Measurements from ENCODE around the gene KCNIP4.

- TF ChIP-seq EZH2 (IDR thresholded peaks at IDR 0.05) (no peak), POLR2AphosphoS5 (IDR thresholded peaks at IDR 0.05; ENCODE audit: borderline replicate concordance, low read depth, low read length) (no peak), FOXP2 (optimal IDR thresholded peaks at IDR 0.05; ENCODE audit: control extremely low read depth, extremely low read length, insufficient read depth) (no peak)
Measured at GRCh38 chr4:21242163-21242562, 706.4 kb downstream of the KCNIP4 start.
